Measurements from ENCODE around the gene TMPRSS9.
"Not testable (repeated sequence)": the region's sequence is repeated elsewhere in the genome, so short reads cannot be mapped to it uniquely, and the experiment has no call there.

Gene TMPRSS9

GRCh38 chr19:2391118-2391725, 31.2 kb downstream of the TMPRSS9 start:
- H3K9ac ChIP-seq (ENCODE audit: low read depth in 1 of 2, low read length in 2 of 2): no peak overlapping the region
- H3K27me3 ChIP-seq (ENCODE audit: control insufficient read depth in 1 of 2, insufficient read depth in 2 of 2, low read length in 2 of 2): no peaks in the 10 kb centered on the region
- peaks cover 0 to 10% of the 10 kb centered on the region in 2 donors for H3K4me1 ChIP-seq (ENCODE audit: control insufficient read depth in 1 of 2, insufficient read depth in 2 of 2, low read length in 2 of 2)
- no peaks in the 10 kb centered on the region for H3K9me3 ChIP-seq (ENCODE audit: control insufficient read depth in 1 of 2, low read length in 2 of 2)
- H3K4me3 ChIP-seq (ENCODE audit: low read depth in 1 of 2, low read length in 2 of 2): no peak overlapping the region
- H3K36me3 ChIP-seq (ENCODE audit: control insufficient read depth in 1 of 2, insufficient read depth in 2 of 2, low read length in 2 of 2): no peaks in the 10 kb centered on the region
- H3K27ac ChIP-seq (ENCODE audit: low read depth, low read length): no peak overlapping the region

- Histone ChIP-seq H3K4me3 (ENCODE audit: low read depth in 1 of 2, low read length in 2 of 2) (no peak overlapping the region), H3K9ac (ENCODE audit: low read depth in 1 of 2, low read length in 2 of 2) (no peak overlapping the region), H3K9me3 (ENCODE audit: control insufficient read depth in 1 of 2, low read length in 2 of 2) (no peaks in the 10 kb centered on the region), H3K27ac (ENCODE audit: low read depth, low read length) (no peak overlapping the region), H3K36me3 (ENCODE audit: control insufficient read depth in 1 of 2, insufficient read depth in 2 of 2, low read length in 2 of 2) (no peaks in the 10 kb centered on the region), H3K27me3 (ENCODE audit: control insufficient read depth in 1 of 2, insufficient read depth in 2 of 2, low read length in 2 of 2) (no peaks in the 10 kb centered on the region), H3K4me1 (ENCODE audit: control insufficient read depth in 1 of 2, insufficient read depth in 2 of 2, low read length in 2 of 2) (peaks cover 0 to 10% of the 10 kb centered on the region in 2 donors)
Observed at GRCh38 chr19:2392366-2392765, 32.3 kb downstream of the TMPRSS9 start.

GRCh38 chr19:2392899-2393298, 32.8 kb downstream of the TMPRSS9 start:
- not testable (repeated sequence) for H3K36me3 ChIP-seq (ENCODE audit: control insufficient read depth in 1 of 2, insufficient read depth in 2 of 2, low read length in 2 of 2); H3K27me3 ChIP-seq (ENCODE audit: control insufficient read depth in 1 of 2, insufficient read depth in 2 of 2, low read length in 2 of 2); H3K9ac ChIP-seq (ENCODE audit: low read depth in 1 of 2, low read length in 2 of 2); H3K9me3 ChIP-seq (ENCODE audit: control insufficient read depth in 1 of 2, low read length in 2 of 2); H3K4me3 ChIP-seq (ENCODE audit: low read depth in 1 of 2, low read length in 2 of 2); H3K27ac ChIP-seq (ENCODE audit: low read depth, low read length)
- peaks cover 0 to 10% of the 10 kb centered on the region in 2 donors for H3K4me1 ChIP-seq (ENCODE audit: control insufficient read depth in 1 of 2, insufficient read depth in 2 of 2, low read length in 2 of 2)

GRCh38 chr19:2394054-2394441, 34.0 kb downstream of the TMPRSS9 start:
- Histone ChIP-seq H3K4me3 (ENCODE audit: low read depth in 1 of 2, low read length in 2 of 2) (peak overlapping the region; percentile 60 to 70), H3K27ac (ENCODE audit: low read depth, low read length) (no peak overlapping the region), H3K9ac (ENCODE audit: low read depth in 1 of 2, low read length in 2 of 2) (peak overlapping the region in 1 of 2 donors; percentile 44), H3K27me3 (ENCODE audit: control insufficient read depth in 1 of 2, insufficient read depth in 2 of 2, low read length in 2 of 2) (no peaks in the 10 kb centered on the region), H3K9me3 (ENCODE audit: control insufficient read depth in 1 of 2, low read length in 2 of 2) (no peaks in the 10 kb centered on the region), H3K36me3 (ENCODE audit: control insufficient read depth in 1 of 2, insufficient read depth in 2 of 2, low read length in 2 of 2) (no peaks in the 10 kb centered on the region), H3K4me1 (ENCODE audit: control insufficient read depth in 1 of 2, insufficient read depth in 2 of 2, low read length in 2 of 2) (peaks cover 0 to 10% of the 10 kb centered on the region in 2 donors)

- Histone ChIP-seq H3K9ac (ENCODE audit: low read depth in 1 of 2, low read length in 2 of 2) (peak overlapping the region in 1 of 2 donors; percentile 44), H3K27me3 (ENCODE audit: control insufficient read depth in 1 of 2, insufficient read depth in 2 of 2, low read length in 2 of 2) (no peaks in the 10 kb centered on the region), H3K36me3 (ENCODE audit: control insufficient read depth in 1 of 2, insufficient read depth in 2 of 2, low read length in 2 of 2) (no peaks in the 10 kb centered on the region), H3K27ac (ENCODE audit: low read depth, low read length) (peak overlapping the region; percentile 20), H3K9me3 (ENCODE audit: control insufficient read depth in 1 of 2, low read length in 2 of 2) (no peaks in the 10 kb centered on the region), H3K4me3 (ENCODE audit: low read depth in 1 of 2, low read length in 2 of 2) (peak overlapping the region; percentile 60 to 70), H3K4me1 (ENCODE audit: control insufficient read depth in 1 of 2, insufficient read depth in 2 of 2, low read length in 2 of 2) (peaks cover 0 to 10% of the 10 kb centered on the region in 2 donors)
Observed at GRCh38 chr19:2394442-2395292, 34.6 kb downstream of the TMPRSS9 start.

- H3K9me3 ChIP-seq (ENCODE audit: control insufficient read depth in 1 of 2, low read length in 2 of 2); H3K9ac ChIP-seq (ENCODE audit: low read depth in 1 of 2, low read length in 2 of 2); H3K27me3 ChIP-seq (ENCODE audit: control insufficient read depth in 1 of 2, insufficient read depth in 2 of 2, low read length in 2 of 2); H3K36me3 ChIP-seq (ENCODE audit: control insufficient read depth in 1 of 2, insufficient read depth in 2 of 2, low read length in 2 of 2); H3K4me3 ChIP-seq (ENCODE audit: low read depth in 1 of 2, low read length in 2 of 2): not testable (repeated sequence)
- Histone ChIP-seq H3K27ac (ENCODE audit: low read depth, low read length) (peak overlapping the region; percentile 20), H3K4me1 (ENCODE audit: control insufficient read depth in 1 of 2, insufficient read depth in 2 of 2, low read length in 2 of 2) (peaks cover 0 to 10% of the 10 kb centered on the region in 2 donors)
Observed at GRCh38 chr19:2395293-2395829, 35.3 kb downstream of the TMPRSS9 start.

- H3K4me1 ChIP-seq (ENCODE audit: control insufficient read depth in 1 of 2, insufficient read depth in 2 of 2, low read length in 2 of 2): peaks cover 0 to 10% of the 10 kb centered on the region in 2 donors
- H3K4me3 ChIP-seq (ENCODE audit: low read depth in 1 of 2, low read length in 2 of 2); H3K9ac ChIP-seq (ENCODE audit: low read depth in 1 of 2, low read length in 2 of 2); H3K36me3 ChIP-seq (ENCODE audit: control insufficient read depth in 1 of 2, insufficient read depth in 2 of 2, low read length in 2 of 2); H3K27ac ChIP-seq (ENCODE audit: low read depth, low read length); H3K9me3 ChIP-seq (ENCODE audit: control insufficient read depth in 1 of 2, low read length in 2 of 2); H3K27me3 ChIP-seq (ENCODE audit: control insufficient read depth in 1 of 2, insufficient read depth in 2 of 2, low read length in 2 of 2): not testable (repeated sequence)
Observed at GRCh38 chr19:2397173-2397572, 37.1 kb downstream of the TMPRSS9 start.

GRCh38 chr19:2398735-2399305, 38.8 kb downstream of the TMPRSS9 start:
- Histone ChIP-seq H3K9me3 (ENCODE audit: control insufficient read depth in 1 of 2, low read length in 2 of 2) (no peaks in the 10 kb centered on the region), H3K27me3 (ENCODE audit: control insufficient read depth in 1 of 2, insufficient read depth in 2 of 2, low read length in 2 of 2) (no peaks in the 10 kb centered on the region), H3K4me1 (ENCODE audit: control insufficient read depth in 1 of 2, insufficient read depth in 2 of 2, low read length in 2 of 2) (peaks cover 4 to 10% of the 10 kb centered on the region in 2 donors), H3K9ac (ENCODE audit: low read depth in 1 of 2, low read length in 2 of 2) (no peak overlapping the region), H3K27ac (ENCODE audit: low read depth, low read length) (no peak overlapping the region), H3K36me3 (ENCODE audit: control insufficient read depth in 1 of 2, insufficient read depth in 2 of 2, low read length in 2 of 2) (no peaks in the 10 kb centered on the region), H3K4me3 (ENCODE audit: low read depth in 1 of 2, low read length in 2 of 2) (no peak overlapping the region)

GRCh38 chr19:2399582-2399981, 39.5 kb downstream of the TMPRSS9 start:
- Histone ChIP-seq H3K27ac (ENCODE audit: low read depth, low read length) (no peak overlapping the region), H3K27me3 (ENCODE audit: control insufficient read depth in 1 of 2, insufficient read depth in 2 of 2, low read length in 2 of 2) (no peaks in the 10 kb centered on the region), H3K9ac (ENCODE audit: low read depth in 1 of 2, low read length in 2 of 2) (no peak overlapping the region)

GRCh38 chr19:2408247-2408646, 48.2 kb downstream of the TMPRSS9 start:
- Histone ChIP-seq H3K27me3 (ENCODE audit: control insufficient read depth in 1 of 2, insufficient read depth in 2 of 2, low read length in 2 of 2) (no peaks in the 10 kb centered on the region), H3K9me3 (ENCODE audit: control insufficient read depth in 1 of 2, low read length in 2 of 2) (peaks cover 0 to 5% of the 10 kb centered on the region in 2 donors), H3K27ac (ENCODE audit: low read depth, low read length) (no peak overlapping the region), H3K4me1 (ENCODE audit: control insufficient read depth in 1 of 2, insufficient read depth in 2 of 2, low read length in 2 of 2) (no peaks in the 10 kb centered on the region), H3K9ac (ENCODE audit: low read depth in 1 of 2, low read length in 2 of 2) (no peak overlapping the region), H3K36me3 (ENCODE audit: control insufficient read depth in 1 of 2, insufficient read depth in 2 of 2, low read length in 2 of 2) (no peaks in the 10 kb centered on the region), H3K4me3 (ENCODE audit: low read depth in 1 of 2, low read length in 2 of 2) (no peak overlapping the region)

More at GRCh38 chr19:2399582-2399981, 39.5 kb downstream of the TMPRSS9 start:
- H3K4me1 ChIP-seq (ENCODE audit: control insufficient read depth in 1 of 2, insufficient read depth in 2 of 2, low read length in 2 of 2): peaks cover 4 to 6% of the 10 kb centered on the region in 2 donors
- H3K36me3 ChIP-seq (ENCODE audit: control insufficient read depth in 1 of 2, insufficient read depth in 2 of 2, low read length in 2 of 2): no peaks in the 10 kb centered on the region
- no peak overlapping the region for H3K4me3 ChIP-seq (ENCODE audit: low read depth in 1 of 2, low read length in 2 of 2)
- H3K9me3 ChIP-seq (ENCODE audit: control insufficient read depth in 1 of 2, low read length in 2 of 2): no peaks in the 10 kb centered on the region
